HG03175 (cell line): ENCODE measurements around the gene DNAH8.

Experiments used
- ATAC-seq: cut with Tn5 transposase; IDR thresholded peaks from one replicate; pipeline ENCODE4 v1.9.1; 2021; ENCODE audit warnings: mild to moderate bottlenecking, moderate library complexity; ENCODE audit not compliant: unreplicated experiment

DNAH8 gene

GRCh38 chr6:39048481-39049399 lies 333.6 kb downstream of the DNAH8 start, which contains the start of gene GLP1R:
Gene GLP1R, plus strand, starts transcription at chr6:39048781. Its CDS starts 60 bp downstream, at chr6:39048841.
- no peak for ATAC-seq

- ATAC-seq, result no peak
These were observed 334.6 kb downstream of the DNAH8 start for GRCh38 chr6:39049575-39050283.

- no peak for ATAC-seq
These were observed 335.5 kb downstream of the DNAH8 start for GRCh38 chr6:39050453-39051112.

GRCh38 chr6:39051399-39052122 lies 336.4 kb downstream of the DNAH8 start:
- no peak for ATAC-seq

GRCh38 chr6:39053016-39053624 lies 338.0 kb downstream of the DNAH8 start:
- no peak for ATAC-seq

- no peak for ATAC-seq
These were observed 338.9 kb downstream of the DNAH8 start for GRCh38 chr6:39053854-39054576.

- ATAC-seq, result no peak
These were observed 339.5 kb downstream of the DNAH8 start for GRCh38 chr6:39054577-39055142.

- ATAC-seq, result no peak
These were observed 340.6 kb downstream of the DNAH8 start for GRCh38 chr6:39055661-39056060.

GRCh38 chr6:39056191-39056590 lies 341.1 kb downstream of the DNAH8 start:
- ATAC-seq, result no peak

- ATAC-seq, result no peak
These were observed 341.6 kb downstream of the DNAH8 start for GRCh38 chr6:39056681-39057080.

- ATAC-seq, result no peak
These were observed 342.4 kb downstream of the DNAH8 start for GRCh38 chr6:39057251-39058155.

GRCh38 chr6:39058471-39059147 lies 343.5 kb downstream of the DNAH8 start:
- ATAC-seq, result no peak

GRCh38 chr6:39059496-39060310 lies 344.6 kb downstream of the DNAH8 start:
- ATAC-seq, result no peak

- no peak for ATAC-seq
These were observed 345.5 kb downstream of the DNAH8 start for GRCh38 chr6:39060467-39061160.

- no peak for ATAC-seq
These were observed 346.1 kb downstream of the DNAH8 start for GRCh38 chr6:39061182-39061581.

GRCh38 chr6:39061588-39061987 lies 346.5 kb downstream of the DNAH8 start:
- no peak for ATAC-seq
